ENCODE results near the gene BBOF1.

DNA sequence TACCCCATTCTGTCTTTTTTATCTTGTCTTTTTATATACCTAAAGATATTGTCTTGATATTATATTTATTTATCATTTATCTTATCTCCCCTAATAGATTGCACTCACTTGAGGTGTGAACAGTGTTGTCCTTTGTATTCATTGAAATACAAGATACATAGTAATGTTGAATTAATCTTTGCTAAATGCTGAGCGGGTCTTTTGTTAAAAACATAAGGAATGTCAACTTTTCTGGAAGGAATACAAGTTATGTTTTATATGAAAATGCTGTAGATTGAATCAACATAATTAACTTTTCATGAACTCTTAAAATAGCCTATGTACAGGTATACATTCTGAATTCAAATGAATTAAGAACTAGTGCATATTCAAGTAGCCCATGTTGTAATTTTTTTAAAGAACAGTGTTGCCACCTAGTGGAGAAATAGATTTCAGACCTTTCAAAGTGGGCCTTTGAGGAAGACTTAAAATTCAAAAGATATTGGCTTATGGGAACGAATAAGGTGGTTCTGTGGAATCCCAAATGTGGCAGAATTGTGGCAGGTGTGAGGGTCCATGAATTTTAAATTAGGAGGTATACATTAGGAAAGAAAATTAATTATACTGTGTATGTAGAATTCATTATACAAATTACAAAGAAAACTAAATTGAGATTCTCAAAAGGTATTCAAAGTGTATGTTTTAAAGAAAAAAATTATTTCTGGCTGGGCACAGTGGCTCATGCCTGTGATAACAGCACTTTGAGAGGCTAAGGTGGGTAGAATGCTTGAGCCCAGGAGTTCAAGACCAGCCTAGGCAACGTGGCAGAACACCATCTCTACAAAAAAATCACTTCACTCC, 19.1 kb downstream of the BBOF1 start:
- TF ChIP-seq POLR2A (IDR thresholded peaks at IDR 0.05) (no peak), POLR2AphosphoS5 (IDR thresholded peaks at IDR 0.05) (no peak)

Measured in spleen (tissue), 3 donors.